Activated CD4-positive, alpha-beta T cell treated with anti-CD3 and anti-CD28 coated beads for 36 hours (primary cell): Measurements from ENCODE around the gene SEL1L3. TPM values are rescaled to one million over a fixed set of nuclear protein-coding genes. Genes with fewer than 3 reads are reported as not detected.
"Not testable (repeated sequence)": the region's sequence is repeated elsewhere in the genome, so short reads cannot be mapped to it uniquely, and the experiment has no call there.

Source experiments
- ATAC-seq: fragments of 200-7000 bp; cut with Tn5 transposase; one replicate; pipeline ENCODE4 v1.10.0; 2021; ENCODE audit warnings: mild to moderate bottlenecking, moderate library complexity
- CTCF ChIA-PET: fragments of 350-600 bp; sonication (Branson Sonifier 250); formaldehyde crosslinking; loops from one replicate; lab custom pipeline; 2021; ENCODE audit warnings: antibody characterized with exemption; lab: Charles Lee
- POLR2A ChIA-PET: fragments of 350-600 bp; sonication (Branson Sonifier 250); formaldehyde crosslinking; loops from one replicate; lab custom pipeline; 2021; ENCODE audit warnings: antibody characterized with exemption, inconsistent platforms; lab: Charles Lee
- DNase-seq: peaks from one replicate; pipeline ENCODE4 v3.0.0-alpha.2; 2020
- H3K27ac Mint-ChIP-seq: one replicate; pipeline ENCODE4 v1.8.0; 2021; ENCODE audit warnings: mixed read lengths
- H3K27me3 Mint-ChIP-seq: one replicate; pipeline ENCODE4 v1.8.0; 2021; ENCODE audit warnings: mixed read lengths
- H3K36me3 Mint-ChIP-seq: one replicate; pipeline ENCODE4 v1.8.0; 2021; ENCODE audit warnings: low read depth, mixed read lengths
- H3K4me1 Mint-ChIP-seq: one replicate; pipeline ENCODE4 v1.8.0; 2021; ENCODE audit warnings: mixed read lengths
- H3K4me3 Mint-ChIP-seq: one replicate; pipeline ENCODE4 v1.8.0; 2021; ENCODE audit warnings: mild to moderate bottlenecking, moderate library complexity, mixed read lengths
- H3K9me3 Mint-ChIP-seq: one replicate; pipeline ENCODE4 v1.8.0; 2021; ENCODE audit warnings: low read depth, mixed read lengths
- intact Hi-C, 2 experiments: fragments of 100-400 bp; cut with DNase I in 1 of 2; cut with micrococcal nuclease in 1 of 2; formaldehyde crosslinking; loops; one replicate each; pipeline versions ENCODE4 v1.14.2 to v1.15.1; 2022 to 2024; cut with DNase I, micrococcal nuclease
- total RNA-seq, 2 experiments: library from RNA; stranded (reverse); gene quantifications; one replicate each; pipeline ENCODE4 v1.2.3, GENCODE V29; 2021

SEL1L3 gene
- total RNA-seq = 10 to 100 TPM; 31.9 to 34.8 TPM

- Mint-ChIP-seq H3K4me1 (peaks cover 40% of the 10 kb centered on the region), H3K4me3 (peak within 1 kb of the TSS; percentile 94), H3K9me3 (no peaks in the 10 kb centered on the region), H3K36me3 (peaks cover 12% of the 10 kb centered on the region), H3K27ac (peak within 1 kb of the TSS; percentile 96), H3K27me3 (no peaks in the 10 kb centered on the region)
- CTCF ChIA-PET = interaction anchor here (0.7 kb wide), 1 partner anchor 248 kb away, joined by 4 read pairs; no protein-coding TSS in a partner anchor
- POLR2A ChIA-PET = no interaction called here
- peak; percentile 79 for DNase-seq
- intact Hi-C loops = loop anchor here (1.0 to 10.0 kb wide), 8 partner anchors 52 to 720 kb away; partner anchors contain the start of genes SMIM20 (in 2 of the 2) and PI4K2B (in 1 of the 2)
- ATAC-seq = peak; percentile 33
Observed at GRCh38 chr4:25862411-25863346, at the start of gene SEL1L3. TSS of gene SEL1L3 (minus strand) at chr4:25862988. CDS start at chr4:25862836, 152 bp downstream.

- DNase-seq (no peak), ATAC-seq (no peak)
- peaks cover 4% of the 10 kb centered on the region for H3K9me3 Mint-ChIP-seq
- H3K36me3 Mint-ChIP-seq = peaks cover 7% of the 10 kb centered on the region
- no peaks in the 10 kb centered on the region for H3K27me3 Mint-ChIP-seq
- peaks cover 17% of the 10 kb centered on the region for H3K4me1 Mint-ChIP-seq
- POLR2A ChIA-PET = no interaction called here
- CTCF ChIA-PET = interaction anchor here (0.7 to 1.3 kb wide), 2 partner anchors 47 to 544 kb away, joined by 4 to 5 read pairs; no protein-coding TSS in a partner anchor
- H3K27ac Mint-ChIP-seq = no peak overlapping the region
- no peak overlapping the region for H3K4me3 Mint-ChIP-seq
- intact Hi-C loops = loop anchor here (5.0 kb wide), 4 partner anchors 69 to 749 kb away; partner anchors contain the start of genes RBPJ (in 1 of the 2), SEPSECS (in 1 of the 2) and ZCCHC4 (in 1 of the 2)
Observed at GRCh38 chr4:25911356-25911755, 48.6 kb upstream of the SEL1L3 start.

GRCh38 chr4:25908491-25908901 is 45.7 kb upstream of the SEL1L3 start:
- Mint-ChIP-seq H3K27ac (no peak overlapping the region), H3K36me3 (peaks cover 2% of the 10 kb centered on the region), H3K9me3 (peaks cover 4% of the 10 kb centered on the region), H3K4me1 (peaks cover 6% of the 10 kb centered on the region), H3K4me3 (no peak overlapping the region), H3K27me3 (no peaks in the 10 kb centered on the region)
- intact Hi-C loops = no loop called here
- ATAC-seq (no peak), DNase-seq (no peak)
- CTCF ChIA-PET = interaction anchor here (0.9 to 1.5 kb wide), 2 partner anchors 31 to 79 kb away, joined by 3 read pairs; no protein-coding TSS in a partner anchor
- POLR2A ChIA-PET = no interaction called here

DNA sequence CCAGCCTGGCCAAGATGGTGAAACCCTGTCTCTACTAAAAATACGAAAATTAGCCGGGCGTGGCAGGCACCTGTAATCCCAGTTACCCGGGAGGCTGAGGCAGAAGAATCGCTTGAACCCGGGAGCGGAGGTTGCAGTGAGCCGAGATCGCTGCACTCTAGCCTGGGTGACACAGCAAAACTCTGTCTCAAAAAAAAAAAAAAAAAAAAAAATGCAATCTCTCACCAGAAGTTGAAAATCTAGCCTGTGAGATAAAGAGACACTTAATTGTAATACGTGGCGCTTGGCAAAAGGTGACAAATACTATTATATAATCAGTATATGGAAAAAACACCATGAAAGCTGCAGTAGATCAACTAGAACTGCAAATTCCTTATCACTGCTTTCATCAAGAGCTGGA is 43.3 kb upstream of the SEL1L3 start:
- H3K27ac Mint-ChIP-seq, DNase-seq, intact Hi-C loops, H3K9me3 Mint-ChIP-seq, H3K27me3 Mint-ChIP-seq, POLR2A ChIA-PET, H3K4me1 Mint-ChIP-seq, ATAC-seq, H3K36me3 Mint-ChIP-seq, CTCF ChIA-PET, H3K4me3 Mint-ChIP-seq: not testable (repeated sequence)

DNA sequence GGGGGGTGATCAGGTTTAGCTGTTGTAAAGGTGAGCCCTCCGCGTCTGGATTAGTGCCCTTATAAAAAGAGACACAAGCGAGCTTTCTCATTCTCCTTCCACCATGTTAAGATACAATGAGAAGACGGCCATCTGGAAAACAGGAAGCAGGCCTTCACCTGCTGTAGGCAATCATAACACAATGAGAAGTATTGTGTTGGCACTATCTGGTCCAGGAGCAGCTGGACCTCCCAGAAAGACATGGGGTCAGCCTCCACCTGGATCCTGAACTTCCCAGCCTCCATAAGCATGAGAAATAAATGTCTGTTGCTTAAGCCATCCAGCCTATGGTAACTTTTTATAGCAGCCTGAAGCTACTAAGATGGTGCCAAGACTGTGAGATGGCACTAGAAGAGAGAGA is 42.6 kb upstream of the SEL1L3 start:
- intact Hi-C loops = no loop called here
- DNase-seq (no peak), ATAC-seq (no peak)
- H3K4me3 Mint-ChIP-seq = no peak overlapping the region
- H3K4me1 Mint-ChIP-seq = peaks cover 3% of the 10 kb centered on the region
- H3K9me3 Mint-ChIP-seq = peaks cover 4% of the 10 kb centered on the region
- H3K27me3 Mint-ChIP-seq = no peaks in the 10 kb centered on the region
- peaks cover 2% of the 10 kb centered on the region for H3K36me3 Mint-ChIP-seq
- ChIA-PET POLR2A (no interaction called here), CTCF (no interaction called here)
- no peak overlapping the region for H3K27ac Mint-ChIP-seq

DNA sequence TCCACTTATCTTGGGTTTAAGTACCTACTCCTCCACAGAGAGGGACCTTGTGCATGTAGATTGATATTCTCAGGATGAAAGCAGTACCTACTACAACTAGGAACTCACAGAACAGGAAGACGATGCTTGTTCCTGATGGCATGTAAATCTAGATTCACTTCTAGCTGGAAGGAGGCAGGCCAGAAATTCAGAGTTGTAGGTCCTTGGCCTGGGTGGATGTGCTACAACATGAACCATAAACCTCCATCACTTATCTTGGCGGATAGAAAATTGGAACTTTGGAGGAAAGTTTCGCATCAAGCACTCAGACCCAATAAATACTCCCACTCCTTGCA is 41.9 kb upstream of the SEL1L3 start:
- H3K4me3 Mint-ChIP-seq = no peak overlapping the region
- POLR2A ChIA-PET = no interaction called here
- peaks cover 2% of the 10 kb centered on the region for H3K36me3 Mint-ChIP-seq
- DNase-seq (no peak), ATAC-seq (no peak)
- no peaks in the 10 kb centered on the region for H3K27me3 Mint-ChIP-seq
- H3K27ac Mint-ChIP-seq = no peak overlapping the region
- CTCF ChIA-PET = no interaction called here
- intact Hi-C loops = no loop called here
- H3K4me1 Mint-ChIP-seq = peaks cover 9% of the 10 kb centered on the region
- H3K9me3 Mint-ChIP-seq = peaks cover 4% of the 10 kb centered on the region

DNA sequence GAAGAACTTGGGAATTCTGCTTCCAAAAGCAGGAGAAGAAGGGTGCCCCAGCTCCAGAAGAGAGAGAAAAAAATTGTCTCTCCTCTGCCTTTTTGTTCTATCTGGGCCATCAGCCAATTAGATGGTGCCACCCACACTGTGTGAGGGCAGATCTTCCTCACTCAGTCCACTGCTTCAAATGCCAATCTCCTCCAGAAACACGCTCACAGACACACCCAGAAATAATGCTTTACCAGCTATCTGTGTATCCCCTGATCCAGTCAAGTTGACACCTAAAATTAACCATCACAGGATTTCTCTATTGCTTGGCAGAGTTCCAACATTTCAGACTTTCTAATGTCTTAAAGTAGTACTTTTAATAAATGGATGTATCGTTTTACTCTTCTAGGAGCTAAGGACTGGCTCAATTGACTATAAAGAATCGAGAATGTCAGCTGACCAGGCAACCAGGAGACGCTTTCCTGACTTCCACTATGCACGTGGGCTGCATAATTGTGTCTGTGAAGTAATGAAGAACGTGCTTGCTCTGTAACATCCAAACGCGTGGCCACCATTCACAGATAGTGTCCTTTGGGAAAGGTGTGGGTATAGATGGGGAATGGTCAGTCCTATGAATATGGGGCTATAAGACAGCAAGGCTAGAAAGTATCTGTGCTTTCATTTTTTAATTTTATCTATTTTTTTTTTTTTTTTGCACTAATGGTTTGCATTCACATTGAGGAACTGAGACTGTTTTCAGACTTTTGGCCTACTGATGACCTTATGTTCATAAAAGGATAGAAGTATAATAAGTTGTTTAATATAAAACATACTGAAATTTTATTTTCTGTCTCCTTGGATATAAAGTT is 41.3 kb upstream of the SEL1L3 start:
- Mint-ChIP-seq H3K9me3 (peaks cover 2% of the 10 kb centered on the region), H3K4me1 (peaks cover 9% of the 10 kb centered on the region), H3K36me3 (peaks cover 2% of the 10 kb centered on the region), H3K27me3 (no peaks in the 10 kb centered on the region), H3K4me3 (no peak overlapping the region), H3K27ac (no peak overlapping the region)
- ChIA-PET CTCF (no interaction called here), POLR2A (no interaction called here)
- no peak for DNase-seq
- no peak for ATAC-seq
- intact Hi-C loops = no loop called here

GRCh38 chr4:25901030-25901430 is 38.2 kb upstream of the SEL1L3 start:
- Mint-ChIP-seq H3K36me3 (peaks cover 2% of the 10 kb centered on the region), H3K4me1 (peaks cover 9% of the 10 kb centered on the region), H3K27ac (no peak overlapping the region), H3K9me3 (no peaks in the 10 kb centered on the region), H3K4me3 (no peak overlapping the region), H3K27me3 (peaks cover 2% of the 10 kb centered on the region)
- ChIA-PET CTCF (interaction anchor here (0.6 kb wide), 1 partner anchor 64 kb away, joined by 3 read pairs; no protein-coding TSS in a partner anchor), POLR2A (no interaction called here)
- ATAC-seq (no peak), DNase-seq (no peak)
- intact Hi-C loops = no loop called here

GRCh38 chr4:25900310-25900709 is 37.5 kb upstream of the SEL1L3 start:
- H3K36me3 Mint-ChIP-seq = peaks cover 2% of the 10 kb centered on the region
- CTCF ChIA-PET = interaction anchor here (0.6 kb wide), 1 partner anchor 63 kb away, joined by 3 read pairs; no protein-coding TSS in a partner anchor
- no peaks in the 10 kb centered on the region for H3K9me3 Mint-ChIP-seq
- POLR2A ChIA-PET = no interaction called here
- H3K27me3 Mint-ChIP-seq = peaks cover 2% of the 10 kb centered on the region
- H3K4me1 Mint-ChIP-seq = peaks cover 9% of the 10 kb centered on the region
- no peak for DNase-seq
- peak; percentile 58 for ATAC-seq
- intact Hi-C loops = no loop called here
- H3K27ac Mint-ChIP-seq = no peak overlapping the region
- no peak overlapping the region for H3K4me3 Mint-ChIP-seq

- no peak overlapping the region for H3K4me3 Mint-ChIP-seq
- intact Hi-C loops = no loop called here
- POLR2A ChIA-PET = no interaction called here
Observed at GRCh38 chr4:25896776-25897539, 34.2 kb upstream of the SEL1L3 start.

More at GRCh38 chr4:25896776-25897539, 34.2 kb upstream of the SEL1L3 start:
- peaks cover 2% of the 10 kb centered on the region for H3K27me3 Mint-ChIP-seq
- no peak overlapping the region for H3K27ac Mint-ChIP-seq
- CTCF ChIA-PET = interaction anchor here (0.7 to 0.8 kb wide), 2 partner anchors 91 to 456 kb away, joined by 3 to 4 read pairs; no protein-coding TSS in a partner anchor
- peaks cover 9% of the 10 kb centered on the region for H3K4me1 Mint-ChIP-seq
- ATAC-seq = no peak
- no peak for DNase-seq
- H3K9me3 Mint-ChIP-seq = no peaks in the 10 kb centered on the region
- no peaks in the 10 kb centered on the region for H3K36me3 Mint-ChIP-seq
